ENCODE measurements around the gene RBP2.

RBP2 gene

GRCh38 chr3:139477710-139478640 lies 1.7 kb upstream of the RBP2 start:
- Histone ChIP-seq H2BK120ac (ENCODE audit: low read depth, low read length) (no peak overlapping the region), H3K56ac (ENCODE audit: low read length) (no peak overlapping the region), H2BK5ac (ENCODE audit: low read length) (no peak overlapping the region), H3K36me3 (ENCODE audit: control insufficient read depth, insufficient read depth, low read length) (no peaks in the 10 kb centered on the region), H3K79me1 (ENCODE audit: low read length) (no peaks in the 10 kb centered on the region), H2AK5ac (ENCODE audit: low read length) (no peak overlapping the region), H4K8ac (ENCODE audit: low read depth, low read length) (no peak overlapping the region), H3K27me3 (ENCODE audit: insufficient read depth, low read length, poor library complexity) (no peaks in the 10 kb centered on the region), H3K18ac (ENCODE audit: low read length) (no peak overlapping the region), H3K79me2 (ENCODE audit: control insufficient read depth, insufficient read depth, low read length) (no peaks in the 10 kb centered on the region), H4K5ac (ENCODE audit: low read length) (no peak overlapping the region), H3K4me3 (ENCODE audit: low read length) (no peak overlapping the region), H3K27ac (ENCODE audit: low read depth, low read length) (no peak overlapping the region), H3K4me2 (ENCODE audit: low read length) (no peak overlapping the region), H3K23ac (ENCODE audit: low read length) (no peak overlapping the region), H3K4ac (ENCODE audit: low read depth, low read length) (no peak overlapping the region), H3K4me1 (ENCODE audit: control insufficient read depth, low read depth, low read length) (no peaks in the 10 kb centered on the region), H3K9ac (ENCODE audit: low read length) (no peak overlapping the region), H2BK15ac (replicated peaks; ENCODE audit: low read depth) (no peak overlapping the region)
- peak; percentile 14 for DNase-seq
- no CpG with 5 or more reads among the region's 3 CpGs for WGBS (ENCODE audit: extremely low coverage, insufficient coverage, low lambda C conversion rate)

- Histone ChIP-seq H3K4ac (ENCODE audit: low read depth, low read length) (no peak overlapping the region), H2AK5ac (ENCODE audit: low read length) (no peak overlapping the region)
Observed at GRCh38 chr3:139473155-139473771, 3.1 kb downstream of the RBP2 start.

GRCh38 chr3:139472380-139473010 lies 3.8 kb downstream of the RBP2 start:
- no peak overlapping the region for H3K18ac ChIP-seq (ENCODE audit: low read length)
- no peak overlapping the region for H3K4me3 ChIP-seq (ENCODE audit: low read length)
- H3K9ac ChIP-seq (ENCODE audit: low read length) = no peak overlapping the region
- no peaks in the 10 kb centered on the region for H3K36me3 ChIP-seq (ENCODE audit: control insufficient read depth, insufficient read depth, low read length)
- no peaks in the 10 kb centered on the region for H3K4me1 ChIP-seq (ENCODE audit: control insufficient read depth, low read depth, low read length)
- WGBS (ENCODE audit: extremely low coverage, insufficient coverage, low lambda C conversion rate) = no CpG with 5 or more reads among the region's 3 CpGs
- no peak overlapping the region for H2BK15ac ChIP-seq (replicated peaks; ENCODE audit: low read depth)
- no peak overlapping the region for H4K5ac ChIP-seq (ENCODE audit: low read length)
- no peaks in the 10 kb centered on the region for H3K79me2 ChIP-seq (ENCODE audit: control insufficient read depth, insufficient read depth, low read length)
- H2BK5ac ChIP-seq (ENCODE audit: low read length) = no peak overlapping the region
- no peaks in the 10 kb centered on the region for H3K79me1 ChIP-seq (ENCODE audit: low read length)
- no peak overlapping the region for H3K4ac ChIP-seq (ENCODE audit: low read depth, low read length)
- H3K4me2 ChIP-seq (ENCODE audit: low read length) = no peak overlapping the region
- no peak overlapping the region for H3K56ac ChIP-seq (ENCODE audit: low read length)
- no peak overlapping the region for H3K23ac ChIP-seq (ENCODE audit: low read length)
- no peaks in the 10 kb centered on the region for H3K27me3 ChIP-seq (ENCODE audit: insufficient read depth, low read length, poor library complexity)
- DNase-seq = no peak
- no peak overlapping the region for H2BK120ac ChIP-seq (ENCODE audit: low read depth, low read length)
- no peak overlapping the region for H4K8ac ChIP-seq (ENCODE audit: low read depth, low read length)
- no peak overlapping the region for H3K27ac ChIP-seq (ENCODE audit: low read depth, low read length)
- H2AK5ac ChIP-seq (ENCODE audit: low read length) = no peak overlapping the region

More at GRCh38 chr3:139473155-139473771, 3.1 kb downstream of the RBP2 start:
- no peak overlapping the region for H3K4me3 ChIP-seq (ENCODE audit: low read length)
- H4K8ac ChIP-seq (ENCODE audit: low read depth, low read length) = no peak overlapping the region
- H3K4me1 ChIP-seq (ENCODE audit: control insufficient read depth, low read depth, low read length) = no peaks in the 10 kb centered on the region
- no peak overlapping the region for H3K56ac ChIP-seq (ENCODE audit: low read length)
- H2BK5ac ChIP-seq (ENCODE audit: low read length) = no peak overlapping the region
- no peak overlapping the region for H2BK15ac ChIP-seq (replicated peaks; ENCODE audit: low read depth)
- no peak overlapping the region for H4K5ac ChIP-seq (ENCODE audit: low read length)
- H3K27ac ChIP-seq (ENCODE audit: low read depth, low read length) = no peak overlapping the region
- H3K23ac ChIP-seq (ENCODE audit: low read length) = no peak overlapping the region
- H3K18ac ChIP-seq (ENCODE audit: low read length) = no peak overlapping the region
- no CpG with 5 or more reads among the region's 2 CpGs for WGBS (ENCODE audit: extremely low coverage, insufficient coverage, low lambda C conversion rate)
- H2BK120ac ChIP-seq (ENCODE audit: low read depth, low read length) = no peak overlapping the region
- H3K36me3 ChIP-seq (ENCODE audit: control insufficient read depth, insufficient read depth, low read length) = no peaks in the 10 kb centered on the region
- H3K9ac ChIP-seq (ENCODE audit: low read length) = no peak overlapping the region
- no peaks in the 10 kb centered on the region for H3K79me1 ChIP-seq (ENCODE audit: low read length)
- no peaks in the 10 kb centered on the region for H3K27me3 ChIP-seq (ENCODE audit: insufficient read depth, low read length, poor library complexity)
- DNase-seq = no peak
- H3K79me2 ChIP-seq (ENCODE audit: control insufficient read depth, insufficient read depth, low read length) = no peaks in the 10 kb centered on the region
- H3K4me2 ChIP-seq (ENCODE audit: low read length) = no peak overlapping the region

- no peak overlapping the region for H2BK5ac ChIP-seq (ENCODE audit: low read length)
- H3K56ac ChIP-seq (ENCODE audit: low read length) = no peak overlapping the region
- no peak overlapping the region for H4K5ac ChIP-seq (ENCODE audit: low read length)
- no peak overlapping the region for H3K4ac ChIP-seq (ENCODE audit: low read depth, low read length)
- no peak for DNase-seq
- no peak overlapping the region for H3K4me3 ChIP-seq (ENCODE audit: low read length)
- no peak overlapping the region for H2AK5ac ChIP-seq (ENCODE audit: low read length)
- no peaks in the 10 kb centered on the region for H3K36me3 ChIP-seq (ENCODE audit: control insufficient read depth, insufficient read depth, low read length)
- no peak overlapping the region for H3K18ac ChIP-seq (ENCODE audit: low read length)
- no peak overlapping the region for H3K9ac ChIP-seq (ENCODE audit: low read length)
- H3K4me2 ChIP-seq (ENCODE audit: low read length) = no peak overlapping the region
- no peak overlapping the region for H3K27ac ChIP-seq (ENCODE audit: low read depth, low read length)
- no peaks in the 10 kb centered on the region for H3K79me1 ChIP-seq (ENCODE audit: low read length)
- no peaks in the 10 kb centered on the region for H3K27me3 ChIP-seq (ENCODE audit: insufficient read depth, low read length, poor library complexity)
- WGBS (ENCODE audit: extremely low coverage, insufficient coverage, low lambda C conversion rate) = no CpG with 5 or more reads among the region's 2 CpGs
- no peak overlapping the region for H4K8ac ChIP-seq (ENCODE audit: low read depth, low read length)
- H2BK120ac ChIP-seq (ENCODE audit: low read depth, low read length) = no peak overlapping the region
- H3K23ac ChIP-seq (ENCODE audit: low read length) = no peak overlapping the region
- H3K79me2 ChIP-seq (ENCODE audit: control insufficient read depth, insufficient read depth, low read length) = no peaks in the 10 kb centered on the region
- H3K4me1 ChIP-seq (ENCODE audit: control insufficient read depth, low read depth, low read length) = no peaks in the 10 kb centered on the region
- no peak overlapping the region for H2BK15ac ChIP-seq (replicated peaks; ENCODE audit: low read depth)
Observed at GRCh38 chr3:139470199-139470598, 6.1 kb downstream of the RBP2 start.

GRCh38 chr3:139468399-139468798 lies 7.9 kb downstream of the RBP2 start:
- H2BK15ac ChIP-seq (replicated peaks; ENCODE audit: low read depth) = no peak overlapping the region
- H2BK5ac ChIP-seq (ENCODE audit: low read length) = no peak overlapping the region
- H3K56ac ChIP-seq (ENCODE audit: low read length) = no peak overlapping the region
- no peak overlapping the region for H2BK120ac ChIP-seq (ENCODE audit: low read depth, low read length)
- H3K27me3 ChIP-seq (ENCODE audit: insufficient read depth, low read length, poor library complexity) = no peaks in the 10 kb centered on the region
- H4K5ac ChIP-seq (ENCODE audit: low read length) = no peak overlapping the region
- no peaks in the 10 kb centered on the region for H3K36me3 ChIP-seq (ENCODE audit: control insufficient read depth, insufficient read depth, low read length)
- no peak for DNase-seq
- H3K4me3 ChIP-seq (ENCODE audit: low read length) = no peak overlapping the region
- no peaks in the 10 kb centered on the region for H3K79me2 ChIP-seq (ENCODE audit: control insufficient read depth, insufficient read depth, low read length)
- no peak overlapping the region for H3K18ac ChIP-seq (ENCODE audit: low read length)
- no peak overlapping the region for H4K8ac ChIP-seq (ENCODE audit: low read depth, low read length)
- no peak overlapping the region for H3K23ac ChIP-seq (ENCODE audit: low read length)
- H3K4me1 ChIP-seq (ENCODE audit: control insufficient read depth, low read depth, low read length) = no peaks in the 10 kb centered on the region
- H3K27ac ChIP-seq (ENCODE audit: low read depth, low read length) = no peak overlapping the region
- no peak overlapping the region for H3K9ac ChIP-seq (ENCODE audit: low read length)
- no peak overlapping the region for H2AK5ac ChIP-seq (ENCODE audit: low read length)
- H3K4ac ChIP-seq (ENCODE audit: low read depth, low read length) = no peak overlapping the region
- H3K79me1 ChIP-seq (ENCODE audit: low read length) = no peaks in the 10 kb centered on the region
- H3K4me2 ChIP-seq (ENCODE audit: low read length) = no peak overlapping the region
- WGBS (ENCODE audit: extremely low coverage, insufficient coverage, low lambda C conversion rate) = no CpG with 5 or more reads among the region's 2 CpGs

All from mesendoderm (in vitro differentiated cells).